OCI-LY3 (cell line): ENCODE measurements around the gene PAX2.

Experiments used
- H2AFZ ChIP-seq: fragments of 200-600, 300-600 bp; shearing (Covaris generic); 2 replicates; pipeline ENCODE4 v1.6.0; 2014; ENCODE audit warnings: antibody characterized with exemption, low read depth, low read length
- H3K27ac ChIP-seq: fragments of 200-600, 300-600 bp; sonication (generic); 2 replicates; pipeline ENCODE4 v1.5.1; 2014; ENCODE audit warnings: mild to moderate bottlenecking, low read length, moderate library complexity, mixed read lengths
- H3K27me3 ChIP-seq: fragments of 200-600, 300-600 bp; sonication (generic); 2 replicates; pipeline ENCODE4 v1.6.1; 2014; ENCODE audit warnings: low read depth, low read length, mixed read lengths
- H3K36me3 ChIP-seq: fragments of 200-600, 300-600 bp; sonication (generic); replicated peaks from 2 replicates; pipeline ENCODE3; 2014; ENCODE audit warnings: low read depth, low read length, mixed read lengths
- H3K4me1 ChIP-seq: fragments of 300-600, 200-600 bp; sonication (generic); 2 replicates; pipeline ENCODE4 v1.6.1; 2014; ENCODE audit warnings: low read length, mixed read lengths
- H3K4me2 ChIP-seq: fragments of 200-600, 300-600 bp; sonication (generic); 2 replicates; pipeline ENCODE4 v1.6.1; 2014; ENCODE audit warnings: low read length, mixed read lengths
- H3K4me3 ChIP-seq: fragments of 300-600, 200-600 bp; sonication (generic); 2 replicates; pipeline ENCODE4 v1.5.1; 2014; ENCODE audit warnings: antibody characterized with exemption, mild to moderate bottlenecking, low read length, moderate library complexity
- H3K79me2 ChIP-seq: fragments of 300-600, 200-600 bp; shearing (Covaris generic); 2 replicates; pipeline ENCODE4 v1.6.1; 2014; ENCODE audit warnings: mild to moderate bottlenecking, low read length, mixed read lengths
- H3K9ac ChIP-seq: fragments of 300-600, 200-600 bp; shearing (Covaris generic); 2 replicates; pipeline ENCODE4 v1.6.0; 2014; ENCODE audit warnings: mild to moderate bottlenecking, low read length, moderate library complexity
- H3K9me3 ChIP-seq: fragments of 200-600, 300-600 bp; shearing (Covaris generic); 2 replicates; pipeline ENCODE4 v1.6.1; 2014; ENCODE audit warnings: low read length, mixed read lengths; ENCODE audit not compliant: insufficient read depth
- H4K20me1 ChIP-seq: fragments of 200-600, 300-600 bp; sonication (generic); 2 replicates; pipeline ENCODE4 v1.6.1; 2016; ENCODE audit warnings: low read length, mixed read lengths; ENCODE audit not compliant: insufficient read depth
- EZH2phosphoT487 ChIP-seq: fragments of 200-600 bp; shearing (Covaris generic); IDR thresholded peaks from 2 replicates; pipeline ENCODE4 v1.6.1; 2018; ENCODE audit warnings: antibody characterized with exemption, mixed run types, low read depth
- TF ChIP-seq, protein P1 (sequence below): fragments of 200-600, 300-600 bp; sonication (generic); IDR thresholded peaks from 2 replicates; pipeline ENCODE4 v1.5.1; 2014; ENCODE audit warnings: antibody characterized with exemption, low read length, low read depth

Gene PAX2

DNA sequence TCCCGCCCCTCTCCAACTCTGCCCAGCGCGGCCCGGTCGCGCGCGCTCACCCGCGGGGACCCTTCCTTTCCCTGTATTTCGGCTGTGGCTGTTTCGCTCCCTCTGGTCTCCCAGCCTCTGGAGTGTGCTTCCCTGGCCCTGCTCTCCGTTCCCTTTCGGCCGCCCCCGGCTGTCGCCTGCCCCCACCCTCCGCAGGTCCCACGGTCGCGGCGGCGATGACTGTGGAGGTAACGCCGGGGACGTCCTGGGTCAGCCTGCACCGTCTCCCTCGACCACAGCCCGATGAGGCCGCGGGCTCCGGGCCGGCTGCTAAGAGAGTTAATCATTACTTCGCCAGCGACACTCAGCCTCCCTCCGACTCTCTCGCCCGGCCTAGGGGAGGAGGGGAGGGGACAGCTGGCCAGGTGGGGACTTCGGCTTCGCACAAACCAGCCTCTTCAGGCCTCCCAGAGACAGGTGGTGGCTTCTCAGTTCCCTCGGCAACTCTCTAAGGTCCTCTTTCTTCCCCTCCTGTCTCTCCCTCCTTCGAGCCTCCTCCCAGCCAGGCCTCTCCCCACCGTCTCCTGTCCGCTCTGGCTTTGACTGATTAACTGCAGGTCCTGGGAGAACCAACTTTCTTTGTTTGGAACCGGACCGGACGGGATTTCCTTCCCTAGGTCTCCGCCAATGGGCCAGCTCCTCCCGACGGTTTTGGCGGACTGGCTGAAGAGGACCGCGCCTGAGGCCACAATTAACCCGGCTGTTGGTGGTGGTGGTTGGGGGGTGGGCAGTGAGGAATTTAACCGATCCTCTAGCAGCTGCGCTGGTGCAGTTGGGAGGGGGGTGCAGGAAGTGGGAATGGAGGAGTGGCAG, 5.6 kb upstream of the PAX2 start:
- Histone ChIP-seq H3K36me3 (no peaks in the 10 kb centered on the region), H3K27ac (no peak overlapping the region), H3K4me3 (0 out of 2 replicates have a peak overlapping the region, but pooled peaks have one; percentile 13), H2AFZ (no peak overlapping the region), H3K9ac (no peak overlapping the region), H3K4me2 (peak overlapping the region; percentile 45), H3K79me2 (no peaks in the 10 kb centered on the region), H3K27me3 (peaks cover 34% of the 10 kb centered on the region), H4K20me1 (no peaks in the 10 kb centered on the region), H3K4me1 (peaks cover 42% of the 10 kb centered on the region), H3K9me3 (no peaks in the 10 kb centered on the region)
- TF ChIP-seq, protein P1, sequence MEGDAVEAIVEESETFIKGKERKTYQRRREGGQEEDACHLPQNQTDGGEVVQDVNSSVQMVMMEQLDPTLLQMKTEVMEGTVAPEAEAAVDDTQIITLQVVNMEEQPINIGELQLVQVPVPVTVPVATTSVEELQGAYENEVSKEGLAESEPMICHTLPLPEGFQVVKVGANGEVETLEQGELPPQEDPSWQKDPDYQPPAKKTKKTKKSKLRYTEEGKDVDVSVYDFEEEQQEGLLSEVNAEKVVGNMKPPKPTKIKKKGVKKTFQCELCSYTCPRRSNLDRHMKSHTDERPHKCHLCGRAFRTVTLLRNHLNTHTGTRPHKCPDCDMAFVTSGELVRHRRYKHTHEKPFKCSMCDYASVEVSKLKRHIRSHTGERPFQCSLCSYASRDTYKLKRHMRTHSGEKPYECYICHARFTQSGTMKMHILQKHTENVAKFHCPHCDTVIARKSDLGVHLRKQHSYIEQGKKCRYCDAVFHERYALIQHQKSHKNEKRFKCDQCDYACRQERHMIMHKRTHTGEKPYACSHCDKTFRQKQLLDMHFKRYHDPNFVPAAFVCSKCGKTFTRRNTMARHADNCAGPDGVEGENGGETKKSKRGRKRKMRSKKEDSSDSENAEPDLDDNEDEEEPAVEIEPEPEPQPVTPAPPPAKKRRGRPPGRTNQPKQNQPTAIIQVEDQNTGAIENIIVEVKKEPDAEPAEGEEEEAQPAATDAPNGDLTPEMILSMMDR: no peak
- no peak for TF ChIP-seq EZH2phosphoT487

DNA sequence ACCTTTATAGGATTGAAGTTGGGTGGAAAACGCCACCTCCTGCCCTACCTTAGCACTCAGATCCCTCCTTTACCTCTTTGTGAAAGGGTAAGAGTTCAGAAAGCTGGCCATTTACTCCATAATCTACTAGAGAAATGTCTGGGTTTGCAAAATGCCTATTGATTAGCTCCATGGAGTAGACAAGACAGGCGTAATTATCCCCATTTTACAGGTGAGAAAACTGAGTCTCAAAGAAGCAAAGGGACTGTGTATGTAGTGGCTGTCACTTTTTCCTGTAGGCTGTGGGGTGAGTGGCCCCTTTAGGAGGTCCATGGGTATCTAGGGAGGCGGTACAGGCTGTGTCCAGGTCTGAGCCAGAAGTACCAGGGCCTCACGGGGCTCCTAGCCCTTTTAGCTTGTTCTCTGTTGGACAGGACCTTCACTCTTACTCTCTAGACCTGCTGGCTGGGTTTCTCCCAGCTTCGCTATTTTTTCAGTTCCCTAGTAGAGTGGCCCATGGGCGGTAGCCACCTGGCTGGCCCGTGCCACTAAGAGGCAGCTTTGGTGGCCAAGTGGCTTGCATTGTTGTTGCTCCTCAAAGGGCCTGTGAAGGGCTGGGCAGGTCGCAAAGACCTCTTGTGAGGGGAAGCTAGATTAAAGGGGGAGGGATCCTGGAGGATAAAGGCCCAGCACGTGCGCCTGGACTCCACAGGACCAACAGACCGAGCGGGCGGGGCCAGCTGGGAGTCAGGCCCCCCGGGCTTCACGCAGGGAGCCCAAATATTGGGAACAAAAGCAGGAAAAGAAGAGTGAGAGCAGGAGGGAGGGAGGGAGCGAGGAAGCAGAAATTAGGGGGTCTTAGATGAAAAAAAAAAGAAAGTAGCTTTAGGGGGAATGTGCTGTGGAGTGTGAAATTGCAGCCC, 4.7 kb upstream of the PAX2 start:
- Histone ChIP-seq H2AFZ (no peak overlapping the region), H3K79me2 (no peaks in the 10 kb centered on the region), H3K9ac (no peak overlapping the region), H4K20me1 (no peaks in the 10 kb centered on the region), H3K4me2 (peak overlapping the region; percentile 45; the same call in 1 of the 2 replicates), H3K27me3 (peaks cover 35% of the 10 kb centered on the region), H3K36me3 (no peaks in the 10 kb centered on the region), H3K4me1 (peaks cover 42% of the 10 kb centered on the region), H3K4me3 (no peak overlapping the region), H3K27ac (no peak overlapping the region), H3K9me3 (no peaks in the 10 kb centered on the region)
- no peak for TF ChIP-seq EZH2phosphoT487
- TF ChIP-seq, protein P1: no peak

DNA sequence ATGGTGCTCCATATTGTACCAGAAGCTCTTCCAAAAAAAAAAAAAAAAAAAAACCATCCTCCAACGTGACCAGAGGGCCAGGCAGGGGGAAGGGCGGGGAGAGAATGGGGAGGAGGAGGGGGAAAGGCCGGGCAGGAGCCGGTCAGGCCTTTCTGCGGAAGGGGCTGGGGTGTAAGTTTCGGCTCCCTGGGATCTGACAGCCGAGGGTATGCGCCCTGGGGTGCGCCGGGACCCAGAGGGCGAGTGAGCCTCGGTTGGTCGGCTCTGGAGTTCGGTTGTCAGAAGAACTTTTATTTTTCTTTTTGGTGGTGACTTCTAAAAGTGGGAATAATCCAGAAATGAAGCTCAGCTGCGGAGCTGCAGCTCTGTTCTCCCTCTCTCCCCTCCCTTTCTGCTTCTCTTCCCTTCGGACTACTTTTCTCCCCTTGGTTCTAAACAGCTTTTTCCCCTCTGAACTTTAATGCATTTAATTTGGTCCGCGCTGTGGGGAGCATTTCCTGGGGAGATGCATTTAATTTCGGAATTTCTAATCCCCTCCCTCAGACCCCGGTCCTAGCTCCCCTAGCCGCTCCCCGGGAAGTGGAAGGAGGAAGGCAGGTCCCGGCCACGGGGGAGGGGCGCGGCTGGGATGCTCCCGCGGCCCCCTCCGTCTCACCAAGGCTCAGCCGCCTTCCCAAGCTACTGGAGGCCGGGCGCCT, 3.9 kb upstream of the PAX2 start:
- peak overlapping the region; percentile 68 for H3K4me3 ChIP-seq
- H2AFZ ChIP-seq: no peak overlapping the region
- no peak overlapping the region for H3K27ac ChIP-seq
- peak overlapping the region; percentile 30; the same call in 1 of the 2 replicates for H3K9ac ChIP-seq
- H4K20me1 ChIP-seq: no peaks in the 10 kb centered on the region
- TF ChIP-seq, protein P1: no peak
- TF ChIP-seq EZH2phosphoT487: no peak
- H3K79me2 ChIP-seq: no peaks in the 10 kb centered on the region
- H3K9me3 ChIP-seq: no peaks in the 10 kb centered on the region
- no peaks in the 10 kb centered on the region for H3K36me3 ChIP-seq
- H3K4me2 ChIP-seq: peak overlapping the region; percentile 70
- H3K4me1 ChIP-seq: peaks cover 42% of the 10 kb centered on the region
- H3K27me3 ChIP-seq: peaks cover 35% of the 10 kb centered on the region
